GM12878 (cell line): ENCODE results near the gene CD48.
A peak's percentile ranks its signal among the peaks of the same experiment; 100 is the strongest.

ENCODE experiments used
- EP300 ChIP-seq, 2 experiments: fragments of 150-350 bp in 1 of 2; IDR thresholded peaks; 2 replicates each; pipeline ENCODE4 v1.6.1; 2011 to 2012; ENCODE audit warnings: low read depth in 2 of 2, low read length in 2 of 2, borderline replicate concordance in 1 of 2, improper control_type of control experiment in 1 of 2, inconsistent platforms in 1 of 2; ENCODE audit not compliant: control insufficient read depth in 1 of 2
- LARP7 ChIP-seq: fragments of 450-650 bp; IDR thresholded peaks from 2 replicates; pipeline ENCODE4 v1.6.1; 2017; ENCODE audit warnings: mild to moderate bottlenecking
- MYC ChIP-seq: IDR thresholded peaks from 2 replicates; pipeline ENCODE4 v1.6.1; 2011; ENCODE audit warnings: mild to moderate bottlenecking, low read length, moderate library complexity, inconsistent platforms; ENCODE audit not compliant: insufficient read depth, insufficient replicate concordance, insufficient read length, severe bottlenecking
- POLR2A ChIP-seq: IDR thresholded peaks from 2 replicates; pipeline ENCODE4 v1.6.1; 2011; ENCODE audit warnings: low read depth, mild to moderate bottlenecking, low read length
- POLR2AphosphoS5 ChIP-seq: IDR thresholded peaks from 2 replicates; pipeline ENCODE4 v1.6.1; 2011; ENCODE audit warnings: mild to moderate bottlenecking, low read length, inconsistent platforms
- POU2F2 ChIP-seq: IDR thresholded peaks from 3 replicates; pipeline ENCODE4 v1.6.1; 2011; ENCODE audit warnings: low read depth, mild to moderate bottlenecking, low read length, borderline replicate concordance
- SRF ChIP-seq, 2 experiments: IDR thresholded peaks; 2 replicates each; pipeline ENCODE4 v1.6.1; 2011; ENCODE audit warnings: low read depth in 2 of 2, low read length in 2 of 2, mild to moderate bottlenecking in 1 of 2, moderate library complexity in 1 of 2
- TF ChIP-seq, protein P1 (sequence below), 3 experiments: IDR thresholded peaks in 2 of 3; conservative IDR thresholded peaks in 1 of 3; 2 replicates each; pipeline ENCODE4 v1.5.1; 2011; ENCODE audit warnings: low read depth in 3 of 3, low read length in 3 of 3, mild to moderate bottlenecking in 3 of 3, control low read depth in 2 of 3, moderate library complexity in 2 of 3, inconsistent platforms in 1 of 3, mixed read lengths in 1 of 3; ENCODE audit not compliant: control insufficient read depth in 2 of 3, insufficient read depth in 1 of 3; ENCODE audit errors: extremely low read depth in 1 of 3
- TF ChIP-seq, protein P2 (sequence below): fragments of 450-650 bp; IDR thresholded peaks from 2 replicates; pipeline ENCODE4 v1.6.1; 2017; ENCODE audit warnings: mild to moderate bottlenecking, moderate library complexity

DNA sequence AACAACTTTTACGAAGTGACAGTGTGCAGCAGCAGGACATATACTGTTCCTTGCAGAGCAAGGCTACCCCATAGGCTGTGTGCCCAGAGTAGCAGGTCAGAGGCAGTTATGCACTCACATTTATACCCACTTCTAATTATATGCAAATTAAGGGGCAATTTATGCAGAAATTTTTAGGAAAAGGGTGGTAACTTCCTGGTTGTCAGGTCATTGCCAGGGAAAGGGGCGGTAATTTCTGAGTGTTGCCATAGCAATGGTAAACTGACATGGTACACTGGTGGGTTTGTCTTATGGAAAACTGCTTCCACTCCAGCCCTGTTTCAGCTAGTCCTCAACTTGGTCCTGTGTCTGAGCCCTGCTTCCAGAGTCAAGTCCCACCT is 52.8 kb downstream of the CD48 start:
- no peak for TF ChIP-seq POLR2AphosphoS5
- TF ChIP-seq MYC = no peak
- no peak for TF ChIP-seq LARP7
- TF ChIP-seq EP300 (IDR thresholded peaks at IDR 0.05; ENCODE audit: borderline replicate concordance in 1 of 2, control insufficient read depth in 1 of 2, low read depth in 2 of 2, low read length in 2 of 2) = no peak
- no peak for TF ChIP-seq POU2F2
- TF ChIP-seq, protein P1, sequence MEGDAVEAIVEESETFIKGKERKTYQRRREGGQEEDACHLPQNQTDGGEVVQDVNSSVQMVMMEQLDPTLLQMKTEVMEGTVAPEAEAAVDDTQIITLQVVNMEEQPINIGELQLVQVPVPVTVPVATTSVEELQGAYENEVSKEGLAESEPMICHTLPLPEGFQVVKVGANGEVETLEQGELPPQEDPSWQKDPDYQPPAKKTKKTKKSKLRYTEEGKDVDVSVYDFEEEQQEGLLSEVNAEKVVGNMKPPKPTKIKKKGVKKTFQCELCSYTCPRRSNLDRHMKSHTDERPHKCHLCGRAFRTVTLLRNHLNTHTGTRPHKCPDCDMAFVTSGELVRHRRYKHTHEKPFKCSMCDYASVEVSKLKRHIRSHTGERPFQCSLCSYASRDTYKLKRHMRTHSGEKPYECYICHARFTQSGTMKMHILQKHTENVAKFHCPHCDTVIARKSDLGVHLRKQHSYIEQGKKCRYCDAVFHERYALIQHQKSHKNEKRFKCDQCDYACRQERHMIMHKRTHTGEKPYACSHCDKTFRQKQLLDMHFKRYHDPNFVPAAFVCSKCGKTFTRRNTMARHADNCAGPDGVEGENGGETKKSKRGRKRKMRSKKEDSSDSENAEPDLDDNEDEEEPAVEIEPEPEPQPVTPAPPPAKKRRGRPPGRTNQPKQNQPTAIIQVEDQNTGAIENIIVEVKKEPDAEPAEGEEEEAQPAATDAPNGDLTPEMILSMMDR (IDR thresholded peaks at IDR 0.05 in 2 of 3, conservative IDR thresholded peaks at IDR 0.05 in 1 of 3; ENCODE audit: control insufficient read depth in 2 of 3, extremely low read depth in 1 of 3, insufficient read depth in 1 of 3, low read depth in 3 of 3, low read length in 3 of 3) = no peak
- no peak for TF ChIP-seq SRF (IDR thresholded peaks at IDR 0.05; ENCODE audit: low read depth in 2 of 2, low read length in 2 of 2)
- 0 out of 2 replicates have a peak, but pooled peaks have one; percentile 21 for TF ChIP-seq POLR2A
- TF ChIP-seq, protein P2, sequence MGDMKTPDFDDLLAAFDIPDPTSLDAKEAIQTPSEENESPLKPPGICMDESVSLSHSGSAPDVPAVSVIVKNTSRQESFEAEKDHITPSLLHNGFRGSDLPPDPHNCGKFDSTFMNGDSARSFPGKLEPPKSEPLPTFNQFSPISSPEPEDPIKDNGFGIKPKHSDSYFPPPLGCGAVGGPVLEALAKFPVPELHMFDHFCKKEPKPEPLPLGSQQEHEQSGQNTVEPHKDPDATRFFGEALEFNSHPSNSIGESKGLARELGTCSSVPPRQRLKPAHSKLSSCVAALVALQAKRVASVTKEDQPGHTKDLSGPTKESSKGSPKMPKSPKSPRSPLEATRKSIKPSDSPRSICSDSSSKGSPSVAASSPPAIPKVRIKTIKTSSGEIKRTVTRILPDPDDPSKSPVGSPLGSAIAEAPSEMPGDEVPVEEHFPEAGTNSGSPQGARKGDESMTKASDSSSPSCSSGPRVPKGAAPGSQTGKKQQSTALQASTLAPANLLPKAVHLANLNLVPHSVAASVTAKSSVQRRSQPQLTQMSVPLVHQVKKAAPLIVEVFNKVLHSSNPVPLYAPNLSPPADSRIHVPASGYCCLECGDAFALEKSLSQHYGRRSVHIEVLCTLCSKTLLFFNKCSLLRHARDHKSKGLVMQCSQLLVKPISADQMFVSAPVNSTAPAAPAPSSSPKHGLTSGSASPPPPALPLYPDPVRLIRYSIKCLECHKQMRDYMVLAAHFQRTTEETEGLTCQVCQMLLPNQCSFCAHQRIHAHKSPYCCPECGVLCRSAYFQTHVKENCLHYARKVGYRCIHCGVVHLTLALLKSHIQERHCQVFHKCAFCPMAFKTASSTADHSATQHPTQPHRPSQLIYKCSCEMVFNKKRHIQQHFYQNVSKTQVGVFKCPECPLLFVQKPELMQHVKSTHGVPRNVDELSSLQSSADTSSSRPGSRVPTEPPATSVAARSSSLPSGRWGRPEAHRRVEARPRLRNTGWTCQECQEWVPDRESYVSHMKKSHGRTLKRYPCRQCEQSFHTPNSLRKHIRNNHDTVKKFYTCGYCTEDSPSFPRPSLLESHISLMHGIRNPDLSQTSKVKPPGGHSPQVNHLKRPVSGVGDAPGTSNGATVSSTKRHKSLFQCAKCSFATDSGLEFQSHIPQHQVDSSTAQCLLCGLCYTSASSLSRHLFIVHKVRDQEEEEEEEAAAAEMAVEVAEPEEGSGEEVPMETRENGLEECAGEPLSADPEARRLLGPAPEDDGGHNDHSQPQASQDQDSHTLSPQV = no peak
